ENCODE data around the gene BNIP5. TPM values are rescaled to one million over a fixed set of nuclear protein-coding genes. Genes with fewer than 3 reads are reported as not detected.
A peak's percentile ranks its signal among the peaks of the same experiment; 100 is the strongest.

The BNIP5 gene
- total RNA-seq, 2 donors from 2014 or later = 0.33 to 0.52 TPM

DNA sequence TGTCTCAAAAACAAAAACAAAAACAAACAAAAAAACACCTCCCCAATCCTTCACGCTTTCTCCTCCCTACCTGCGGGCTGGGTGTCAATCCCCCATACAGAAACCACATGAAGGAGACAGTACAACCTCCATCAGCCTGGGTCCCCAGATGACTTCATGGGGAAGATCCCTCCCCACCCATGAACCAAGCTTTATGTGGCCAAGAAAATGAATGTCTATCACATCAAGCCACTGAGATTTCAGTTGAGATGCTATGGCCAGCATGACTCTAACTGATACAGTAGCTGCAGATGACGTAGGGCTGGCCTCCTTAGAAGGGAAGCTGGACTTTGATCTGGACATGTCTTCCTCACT, 21.2 kb upstream of the BNIP5 start:
- Histone ChIP-seq H3K27ac (peak overlapping the region in 3 of 4 donors; percentile 7 to 67 (median 55)), H3K4me3 (no peak overlapping the region), H3K27me3 (no peaks in the 10 kb centered on the region), H3K4me1 (peaks cover 27% of the 10 kb centered on the region), H3K36me3 (replicated peaks in 1 of 2; ENCODE audit: insufficient read depth in 1 of 2, low read depth in 2 of 2) (no peaks in the 10 kb centered on the region), H3K9me3 (no peaks in the 10 kb centered on the region)
- 76 to 85% methylated on average over 3 of the region's 3 CpGs for WGBS, 2 donors
- peak; percentile 35 for ATAC-seq
- intact Hi-C loops (cut with DNase I) = no loop called here
- no peak for DNase-seq
- no peak for TF ChIP-seq POLR2A (IDR thresholded peaks at IDR 0.05)
- TF ChIP-seq, protein P1, sequence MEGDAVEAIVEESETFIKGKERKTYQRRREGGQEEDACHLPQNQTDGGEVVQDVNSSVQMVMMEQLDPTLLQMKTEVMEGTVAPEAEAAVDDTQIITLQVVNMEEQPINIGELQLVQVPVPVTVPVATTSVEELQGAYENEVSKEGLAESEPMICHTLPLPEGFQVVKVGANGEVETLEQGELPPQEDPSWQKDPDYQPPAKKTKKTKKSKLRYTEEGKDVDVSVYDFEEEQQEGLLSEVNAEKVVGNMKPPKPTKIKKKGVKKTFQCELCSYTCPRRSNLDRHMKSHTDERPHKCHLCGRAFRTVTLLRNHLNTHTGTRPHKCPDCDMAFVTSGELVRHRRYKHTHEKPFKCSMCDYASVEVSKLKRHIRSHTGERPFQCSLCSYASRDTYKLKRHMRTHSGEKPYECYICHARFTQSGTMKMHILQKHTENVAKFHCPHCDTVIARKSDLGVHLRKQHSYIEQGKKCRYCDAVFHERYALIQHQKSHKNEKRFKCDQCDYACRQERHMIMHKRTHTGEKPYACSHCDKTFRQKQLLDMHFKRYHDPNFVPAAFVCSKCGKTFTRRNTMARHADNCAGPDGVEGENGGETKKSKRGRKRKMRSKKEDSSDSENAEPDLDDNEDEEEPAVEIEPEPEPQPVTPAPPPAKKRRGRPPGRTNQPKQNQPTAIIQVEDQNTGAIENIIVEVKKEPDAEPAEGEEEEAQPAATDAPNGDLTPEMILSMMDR (IDR thresholded peaks at IDR 0.05) = no peak

DNA sequence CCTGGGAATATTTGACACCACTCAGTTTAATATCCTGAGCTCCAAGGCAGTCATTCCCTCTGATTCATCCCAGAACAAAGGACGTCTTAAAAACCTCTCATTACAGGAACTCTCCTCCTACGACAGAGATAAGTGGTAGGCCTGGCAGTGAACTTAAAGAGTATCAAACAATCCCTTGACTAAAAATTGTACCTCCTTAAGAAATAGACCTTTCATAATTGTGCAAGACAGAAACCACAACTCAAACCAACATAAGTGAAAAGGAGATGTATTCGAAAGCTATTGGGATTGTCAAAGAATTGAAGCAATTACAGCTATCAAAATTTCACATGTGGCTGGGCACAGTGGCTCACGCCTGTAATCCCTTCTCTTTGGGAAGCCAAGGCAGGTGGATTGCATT, 19.1 kb upstream of the BNIP5 start:
- Histone ChIP-seq H3K27me3 (no peaks in the 10 kb centered on the region), H3K4me3 (no peak overlapping the region), H3K9me3 (no peaks in the 10 kb centered on the region), H3K36me3 (replicated peaks in 1 of 2; ENCODE audit: insufficient read depth in 1 of 2, low read depth in 2 of 2) (no peaks in the 10 kb centered on the region), H3K27ac (no peak overlapping the region), H3K4me1 (peaks cover 36% of the 10 kb centered on the region)
- intact Hi-C loops (cut with DNase I) = no loop called here
- no peak for TF ChIP-seq POLR2A (IDR thresholded peaks at IDR 0.05)
- TF ChIP-seq, protein P1 (IDR thresholded peaks at IDR 0.05) = no peak
- ATAC-seq = no peak
- no peak for DNase-seq
- 65 to 80% methylated on average over 4 of the region's 4 CpGs for WGBS, 2 donors

DNA sequence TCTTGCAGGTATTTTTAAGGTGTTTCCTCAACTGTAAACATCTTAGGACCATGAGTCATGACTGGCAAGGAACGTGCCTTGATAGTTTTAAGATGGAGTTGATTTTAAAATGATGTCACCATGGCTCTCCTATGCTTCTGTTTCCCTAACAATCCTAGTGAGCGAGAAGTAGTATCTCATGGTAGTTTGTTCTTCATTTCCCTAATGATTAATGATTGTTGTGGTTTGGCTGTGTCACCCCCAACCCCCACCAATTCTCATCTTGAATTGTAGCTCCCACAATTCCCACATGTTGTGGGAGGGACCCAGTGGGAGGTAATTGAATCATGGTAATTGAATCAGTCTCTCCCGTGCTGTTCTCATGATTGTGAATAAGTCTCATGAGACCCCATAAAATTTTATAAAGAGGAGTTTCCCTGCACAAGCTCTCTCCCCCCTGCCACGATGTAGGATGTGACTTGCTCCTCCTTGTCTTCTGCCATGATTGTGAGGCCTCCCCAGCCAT, 16.8 kb upstream of the BNIP5 start:
- no peak overlapping the region for H3K27ac ChIP-seq
- WGBS, 2 donors = 63 to 71% methylated on average over 4 of the region's 4 CpGs
- no peak for ATAC-seq
- intact Hi-C loops (cut with DNase I) = no loop called here
- H3K9me3 ChIP-seq = no peaks in the 10 kb centered on the region
- no peaks in the 10 kb centered on the region for H3K27me3 ChIP-seq
- H3K4me3 ChIP-seq = no peak overlapping the region
- DNase-seq = no peak
- TF ChIP-seq, protein P1 (IDR thresholded peaks at IDR 0.05) = no peak
- no peak for TF ChIP-seq POLR2A (IDR thresholded peaks at IDR 0.05)
- no peaks in the 10 kb centered on the region for H3K36me3 ChIP-seq (replicated peaks in 1 of 2; ENCODE audit: insufficient read depth in 1 of 2, low read depth in 2 of 2)
- peaks cover 23% of the 10 kb centered on the region for H3K4me1 ChIP-seq

DNA sequence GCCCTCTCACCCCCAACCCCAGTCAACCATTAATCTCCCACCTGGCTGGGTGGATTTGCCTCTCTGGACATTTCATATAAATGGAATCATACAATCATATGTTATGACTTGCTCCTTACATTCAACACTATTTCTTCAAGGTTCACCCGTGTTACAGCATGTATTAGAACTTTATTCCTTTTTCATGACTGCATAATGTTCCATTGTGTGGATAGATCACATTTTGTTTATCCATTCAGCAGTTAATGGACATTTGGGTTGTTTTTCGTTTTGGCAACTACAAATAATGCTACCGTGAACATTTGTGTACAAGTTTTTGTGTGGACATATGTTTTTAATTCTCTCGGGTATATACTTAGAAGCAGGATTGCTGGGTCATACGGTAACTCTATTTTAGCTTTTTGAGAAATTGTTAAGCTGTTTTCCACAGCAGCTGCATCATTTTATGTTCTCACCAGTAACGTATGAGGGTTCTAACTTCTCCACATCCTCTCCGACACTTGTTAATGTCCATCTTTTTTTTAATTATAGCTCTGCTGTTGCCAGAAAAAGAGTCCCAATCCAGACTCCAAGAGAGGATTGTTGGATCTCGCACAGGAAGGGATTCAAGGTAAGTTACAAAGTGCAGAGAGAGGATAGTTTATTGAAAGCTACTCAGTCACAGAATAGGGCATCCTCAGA, 15.9 kb upstream of the BNIP5 start:
- no peaks in the 10 kb centered on the region for H3K27me3 ChIP-seq
- peaks cover 25% of the 10 kb centered on the region for H3K4me1 ChIP-seq
- no peak for TF ChIP-seq POLR2A (IDR thresholded peaks at IDR 0.05)
- TF ChIP-seq, protein P1 (IDR thresholded peaks at IDR 0.05) = no peak
- intact Hi-C loops (cut with DNase I) = no loop called here
- DNase-seq (no peak), ATAC-seq (no peak)
- no peaks in the 10 kb centered on the region for H3K9me3 ChIP-seq
- no peak overlapping the region for H3K4me3 ChIP-seq
- WGBS, 2 donors = 84 to 85% methylated on average over 8 of the region's 8 CpGs
- no peak overlapping the region for H3K27ac ChIP-seq
- no peaks in the 10 kb centered on the region for H3K36me3 ChIP-seq (replicated peaks in 1 of 2; ENCODE audit: insufficient read depth in 1 of 2, low read depth in 2 of 2)
